K562 (cell line): ENCODE data around the gene ZNF562. TPM values are rescaled to one million over a fixed set of nuclear protein-coding genes. Genes with fewer than 3 reads are reported as not detected.
"Not testable (repeated sequence)": the region's sequence is repeated elsewhere in the genome, so short reads cannot be mapped to it uniquely, and the experiment has no call there.

Source experiments
- ATAC-seq: fragments of 200-7000 bp; cut with Tn5 transposase; 3 replicates; pipeline ENCODE4 v1.9.1; 2020; ENCODE audit warnings: moderate library complexity
- BruUV-seq: library from RNA; stranded (reverse); fragments of 400-500 nt; replicated peaks from 2 replicates; lab custom pipeline; 2021; lab: Mats Ljungman, UMichigan
- CTCF ChIA-PET: fragments of 300-600 bp; formaldehyde crosslinking; extraction: SDS; loops from one replicate; lab custom pipeline; 2021; ENCODE audit warnings: low intra/inter-chr PET ratio; lab: Yijun Ruan, JAX
- POLR2A ChIA-PET: fragments of 300-600, 350-650 bp; sonication (Branson Sonifier 250); formaldehyde crosslinking; extraction: SDS; loops from one replicate; lab custom pipeline; 2021; ENCODE audit warnings: antibody characterized with exemption, inconsistent platforms; lab: Yijun Ruan, JAX
- DNase-seq, 4 experiments: peaks; one replicate each; pipeline versions ENCODE4 v3.0.0 to v3.0.0-alpha.2; 2011 to 2018; ENCODE audit warnings: low spot score in 3 of 4, mixed read lengths in 3 of 4; ENCODE audit errors: extremely low read depth in 1 of 4
- FAIRE-seq: peaks from 2 replicates; lab custom pipeline; 2011; peaks lifted over from hg19 to GRCh38; lab: Jason Lieb, UNC
- H2AFZ ChIP-seq: 2 replicates; pipeline ENCODE4 v1.6.0; 2011; ENCODE audit warnings: low read depth, low read length, control low read depth, inconsistent platforms
- H3K27ac ChIP-seq: fragments of 200-600 bp; 3 replicates; pipeline ENCODE4 v1.8.0; 2011; ENCODE audit warnings: low read depth, mild to moderate bottlenecking, control low read depth, inconsistent platforms, low read length, moderate library complexity, mixed read lengths; ENCODE audit errors: extremely low read depth
- H3K27me3 ChIP-seq, 2 experiments: fragments of 300-600 bp in 1 of 2; 2 replicates in 1 of 2; 3 replicates in 1 of 2; pipeline versions ENCODE4 v1.6.0 to v1.8.0; 2011; ENCODE audit warnings: inconsistent platforms in 2 of 2, low read length in 2 of 2, mild to moderate bottlenecking in 1 of 2, mixed read lengths in 1 of 2, moderate library complexity in 1 of 2; ENCODE audit not compliant: control insufficient read depth in 2 of 2, insufficient read depth in 2 of 2
- H3K36me3 ChIP-seq: fragments of 300-600 bp; 3 replicates; pipeline ENCODE4 v1.8.0; 2011; ENCODE audit warnings: mild to moderate bottlenecking, low read length, inconsistent platforms; ENCODE audit not compliant: control insufficient read depth, insufficient read depth
- H3K4me1 ChIP-seq, 2 experiments: fragments of 200-600 bp in 1 of 2; replicated peaks in 1 of 2; 2 replicates in 1 of 2; 3 replicates in 1 of 2; pipeline versions ENCODE4 v1.5.1 to v1.8.0; 2011; ENCODE audit warnings: inconsistent platforms in 2 of 2, low read length in 2 of 2, mild to moderate bottlenecking in 1 of 2, mixed read lengths in 1 of 2, moderate library complexity in 1 of 2; ENCODE audit not compliant: control insufficient read depth in 2 of 2, insufficient read depth in 2 of 2
- H3K4me2 ChIP-seq: 2 replicates; pipeline ENCODE4 v1.6.1; 2011; ENCODE audit warnings: low read length, control low read depth, inconsistent platforms, mixed read lengths; ENCODE audit not compliant: insufficient read depth
- H3K4me3 ChIP-seq: fragments of 200-600 bp; sonication (generic), shearing (Covaris generic); 2 replicates; pipeline ENCODE4 v1.5.1; 2016; ENCODE audit warnings: control low read depth, inconsistent platforms
- H3K79me2 ChIP-seq: fragments of 200-600 bp; 3 replicates; pipeline ENCODE4 v1.8.0; 2011; ENCODE audit warnings: low read length, inconsistent platforms; ENCODE audit not compliant: control insufficient read depth, insufficient read depth
- H3K9ac ChIP-seq, 2 experiments: 2 replicates each; pipeline versions ENCODE4 v1.6.0 to v1.6.1; 2011; ENCODE audit warnings: low read depth in 2 of 2, low read length in 2 of 2, control low read depth in 1 of 2, inconsistent platforms in 1 of 2, mild to moderate bottlenecking in 1 of 2, mixed read lengths in 1 of 2; ENCODE audit not compliant: insufficient read depth in 1 of 2
- H3K9me1 ChIP-seq: one replicate; pipeline ENCODE4 v1.6.0; 2011; ENCODE audit warnings: inconsistent platforms, mild to moderate bottlenecking, low read length, moderate library complexity; ENCODE audit not compliant: control insufficient read depth, insufficient read depth
- H3K9me3 ChIP-seq: replicated peaks from 2 replicates; pipeline ENCODE4 v1.5.1; 2011; ENCODE audit warnings: low read depth, low read length, inconsistent platforms; ENCODE audit not compliant: control insufficient read depth, insufficient read depth
- H4K20me1 ChIP-seq: replicated peaks from 2 replicates; pipeline ENCODE4 v1.6.1; 2011; ENCODE audit warnings: low read length, inconsistent platforms, mixed read lengths; ENCODE audit not compliant: control insufficient read depth, insufficient read depth
- ZNF75A ChIP-seq: fragments of 450-650 bp; formaldehyde crosslinking; IDR thresholded peaks from 2 replicates; pipeline ENCODE4 v1.4.0; 2020; ENCODE audit warnings: mild to moderate bottlenecking
- WGBS: fragments of 100-300 bp; shearing (Covaris generic); methylation state at CpG from one replicate; pipeline ENCODE4 v1.1.6; 2016; ENCODE audit warnings: low coverage, mixed read lengths; ENCODE audit not compliant: insufficient coverage; ENCODE audit errors: missing lambda C conversion rate; 5-methylcytosine and 5-hydroxymethylcytosine counted together
- in situ Hi-C: fragments of 300-500 bp; cut with MboI; formaldehyde crosslinking; loops from 4 replicates; pipeline ENCODE4 v1.15.0; 2018; ENCODE audit warnings: inconsistent platforms, mixed read lengths
- intact Hi-C: fragments of 100-400 bp; cut with micrococcal nuclease; formaldehyde crosslinking; loops from 2 replicates; pipeline ENCODE4 v1.14.2; 2022
- polyA plus RNA-seq, 8 experiments: library from polyadenylated mRNA; depleted of rRNA in 4 of 8; stranded (reverse) in 5 of 8; unstranded in 3 of 8; fragments of >200 nt; fragmentation: Nextera tagmentation in 2 of 8; fragmentation: Illumina TruSeq in 1 of 8; extraction: Ambion mirVana in 2 of 8; extraction: Trizol in 1 of 8; gene quantifications; 2 replicates each; pipeline versions ENCODE4 v1.2.1 to v1.2.3, GENCODE V29; 2011 to 2014; ENCODE audit warnings: inconsistent platforms in 1 of 8, missing spikeins in 1 of 8
- total RNA-seq, 7 experiments: library from RNA; depleted of rRNA in 6 of 7; stranded (reverse); fragments of >200 nt in 6 of 7; fragmentation: Illumina TruSeq in 2 of 7; extraction: Trizol in 2 of 7; gene quantifications; 2 replicates each; pipeline versions ENCODE4 v1.2.1 to v1.2.3, GENCODE V29; 2011 to 2021; ENCODE audit warnings: low replicate concordance in 1 of 7

Gene ZNF562
- total and polyA plus RNA-seq, 9 of the 15 experiments (the other 6 are each of a cell fraction or from before 2014, with no cell fraction given): 11.8 to 46.9 (median 20.8) TPM

GRCh38 chr19:9690301-9690700 is 15.4 kb upstream of the ZNF562 start:
- BruUV-seq, in situ Hi-C loops: not testable (repeated sequence)
- peak; percentile 61; the same call in 1 of the 2 replicates for TF ChIP-seq ZNF75A

DNA sequence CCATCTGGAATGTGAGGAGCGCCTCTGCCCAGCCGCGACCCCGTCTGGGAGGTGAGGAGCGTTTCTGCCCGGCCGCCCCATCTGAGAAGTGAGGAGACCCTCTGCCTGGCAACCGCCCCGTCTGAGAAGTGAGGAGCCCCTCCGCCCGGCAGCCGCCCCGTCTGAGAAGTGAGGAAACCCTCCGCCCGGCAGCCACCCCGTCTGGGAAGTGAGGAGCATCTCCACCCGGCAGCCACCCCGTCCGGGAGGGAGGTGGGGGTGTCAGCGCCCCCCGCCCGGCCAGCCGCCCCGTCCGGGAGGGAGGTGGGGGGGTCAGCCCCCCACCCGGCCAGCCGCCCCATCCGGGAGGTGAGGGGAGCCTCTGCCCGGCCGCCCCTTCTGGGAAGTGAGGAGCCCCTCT is 5.1 kb upstream of the ZNF562 start:
- H3K36me3 ChIP-seq, H3K27ac ChIP-seq, H3K79me2 ChIP-seq, BruUV-seq, CTCF ChIA-PET, H4K20me1 ChIP-seq, POLR2A ChIA-PET, FAIRE-seq, H3K4me3 ChIP-seq, ATAC-seq, DNase-seq, intact Hi-C loops, H3K4me1 ChIP-seq, H3K9ac ChIP-seq, H3K4me2 ChIP-seq, in situ Hi-C loops, H3K9me3 ChIP-seq, H3K9me1 ChIP-seq, H3K27me3 ChIP-seq, H2AFZ ChIP-seq: not testable (repeated sequence)
- WGBS: 40% methylated on average over 9 of the region's 30 CpGs

More at GRCh38 chr19:9690301-9690700, 15.4 kb upstream of the ZNF562 start:
- H3K79me2 ChIP-seq, FAIRE-seq, ATAC-seq, H3K9ac ChIP-seq, H3K4me3 ChIP-seq, H3K27ac ChIP-seq, POLR2A ChIA-PET, DNase-seq, H3K9me3 ChIP-seq, CTCF ChIA-PET, H3K4me2 ChIP-seq, H3K9me1 ChIP-seq, intact Hi-C loops, H2AFZ ChIP-seq, H3K27me3 ChIP-seq, H3K4me1 ChIP-seq, H4K20me1 ChIP-seq, H3K36me3 ChIP-seq: not testable (repeated sequence)
- WGBS: 2% methylated on average over 4 of the region's 4 CpGs
